ENCODE results near the gene DNM2. TPM values are rescaled to one million over a fixed set of nuclear protein-coding genes. Genes with fewer than 3 reads are reported as not detected.

DNM2 gene
- total and polyA plus RNA-seq, 2 of the 13 experiments (the other 11 are each of a cell fraction or from before 2014, with no cell fraction given): 41.7 to 59.8 TPM

GRCh38 chr19:10780368-10780767, 62.5 kb downstream of the DNM2 start:
- in situ Hi-C loops (cut with HindIII; ENCODE audit: extremely low pct_ligation_motif_present, low pct_unique_long_range_greater_than_20kb) (no loop called here), intact Hi-C loops (cut with micrococcal nuclease; ENCODE audit: unreplicated experiment) (no loop called here)
- FAIRE-seq (no peak), DNase-seq (ENCODE audit: low spot score) (no peak), ATAC-seq (no peak)
- Histone ChIP-seq H3K4me2 (ENCODE audit: low read depth, low read length) (no peak overlapping the region), H3K79me2 (ENCODE audit: insufficient read depth, low read length) (no peaks in the 10 kb centered on the region), H3K4me1 (ENCODE audit: insufficient read depth, low read length) (no peaks in the 10 kb centered on the region), H3K9ac (ENCODE audit: insufficient read depth, low read depth, low read length) (no peak overlapping the region), H4K20me1 (ENCODE audit: insufficient read depth, low read length) (no peaks in the 10 kb centered on the region), H3K9me3 (ENCODE audit: low read length) (no peaks in the 10 kb centered on the region), H3K27ac (ENCODE audit: extremely low read length, insufficient read depth, low read length) (no peak overlapping the region), H3K36me3 (replicated peaks in 1 of 2; ENCODE audit: control insufficient read depth in 1 of 2, insufficient read depth in 2 of 2, low read length in 2 of 2) (peaks cover 41 to 74% of the 10 kb centered on the region in 2 experiments), H3K4me3 (replicated peaks in 1 of 3; ENCODE audit: insufficient read depth in 1 of 3, low read depth in 2 of 3, low read length in 3 of 3) (no peak overlapping the region), H3K27me3 (ENCODE audit: control insufficient read depth in 1 of 2, insufficient read depth in 2 of 2, low read length in 2 of 2) (no peaks in the 10 kb centered on the region; a peak in 1 of 5 replicates), H2AFZ (ENCODE audit: low read length) (no peak overlapping the region)
- POLR2A ChIA-PET: no interaction called here
- no peak for TF ChIP-seq ZNF704 (CRISPR knock-in tag; IDR thresholded peaks at IDR 0.05; ENCODE audit: borderline replicate concordance)
- TF ChIP-seq GATAD2A (CRISPR knock-in tag; IDR thresholded peaks at IDR 0.05): no peak
- 97% methylated on average over 6 of the region's 6 CpGs for WGBS (ENCODE audit: low lambda C conversion rate)
- BruUV-seq (replicated peaks): no TSS peak
- CTCF ChIA-PET (ENCODE audit: low intra/inter-chr PET ratio, low total read pairs): no interaction called here

GRCh38 chr19:10782795-10783194, 64.9 kb downstream of the DNM2 start:
- Histone ChIP-seq H3K4me1 (ENCODE audit: insufficient read depth, low read length) (no peaks in the 10 kb centered on the region), H2AFZ (ENCODE audit: low read length) (no peak overlapping the region), H3K4me3 (replicated peaks in 1 of 3; ENCODE audit: insufficient read depth in 1 of 3, low read depth in 2 of 3, low read length in 3 of 3) (no peak overlapping the region), H3K27ac (ENCODE audit: extremely low read length, insufficient read depth, low read length) (no peak overlapping the region), H3K27me3 (ENCODE audit: control insufficient read depth in 1 of 2, insufficient read depth in 2 of 2, low read length in 2 of 2) (no peaks in the 10 kb centered on the region; a peak in 1 of 5 replicates), H4K20me1 (ENCODE audit: insufficient read depth, low read length) (no peaks in the 10 kb centered on the region), H3K79me2 (ENCODE audit: insufficient read depth, low read length) (no peaks in the 10 kb centered on the region), H3K9ac (ENCODE audit: insufficient read depth, low read depth, low read length) (no peak overlapping the region), H3K9me3 (ENCODE audit: low read length) (no peaks in the 10 kb centered on the region), H3K4me2 (ENCODE audit: low read depth, low read length) (no peak overlapping the region), H3K36me3 (replicated peaks in 1 of 2; ENCODE audit: control insufficient read depth in 1 of 2, insufficient read depth in 2 of 2, low read length in 2 of 2) (peaks cover 31 to 68% of the 10 kb centered on the region in 2 experiments)
- in situ Hi-C loops (cut with HindIII; ENCODE audit: extremely low pct_ligation_motif_present, low pct_unique_long_range_greater_than_20kb) (no loop called here), intact Hi-C loops (cut with micrococcal nuclease; ENCODE audit: unreplicated experiment) (no loop called here)
- BruUV-seq (replicated peaks): no TSS peak
- POLR2A ChIA-PET: no interaction called here
- no peak for DNase-seq (ENCODE audit: low spot score)
- CTCF ChIA-PET (ENCODE audit: low intra/inter-chr PET ratio, low total read pairs): no interaction called here
- WGBS (ENCODE audit: low lambda C conversion rate): 98% methylated on average over 13 of the region's 13 CpGs
- FAIRE-seq: no peak
- no peak for ATAC-seq
- TF ChIP-seq HMGXB3 (CRISPR knock-in tag; IDR thresholded peaks at IDR 0.05; ENCODE audit: borderline replicate concordance) (no peak), ZBTB4 (CRISPR knock-in tag; IDR thresholded peaks at IDR 0.05; ENCODE audit: borderline replicate concordance) (no peak)

Data from HepG2 (cell line).